ENCODE measurements around the gene TBX1. TPM values are rescaled to one million over a fixed set of nuclear protein-coding genes. Genes with fewer than 3 reads are reported as not detected.

Gene TBX1
- total RNA-seq, 1 experiment from 2014 or later: 3.9 TPM

DNA sequence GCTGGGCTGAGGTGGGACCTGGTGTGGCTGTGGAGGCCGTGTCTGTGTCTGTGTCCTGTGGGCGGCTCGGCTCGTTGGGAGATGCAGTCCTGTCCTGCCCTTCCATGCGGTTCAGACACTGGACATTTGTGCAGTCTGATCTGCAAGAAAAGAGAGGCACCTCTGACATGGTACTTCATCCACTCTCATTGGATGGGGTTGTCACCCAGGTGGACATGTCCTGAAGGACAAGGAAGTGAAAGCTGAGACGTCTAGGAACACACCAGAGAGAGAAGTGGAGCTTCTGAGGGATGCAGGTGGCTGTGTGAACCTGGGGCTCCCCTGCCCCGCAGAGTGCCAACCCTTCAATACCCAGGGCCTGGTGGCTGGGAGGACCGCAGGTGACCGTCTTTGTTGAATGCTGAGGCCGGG lies 18.4 kb downstream of the TBX1 start:
- H3K9ac ChIP-seq (ENCODE audit: low read length): no peak overlapping the region
- DNase-seq (ENCODE audit: low read depth, low spot score) (no peak), ATAC-seq (no peak)
- TF ChIP-seq YY1 (IDR thresholded peaks at IDR 0.05; ENCODE audit: extremely low read depth, insufficient replicate concordance, low read depth, low read length): no peak
- TF ChIP-seq FOSL1 (IDR thresholded peaks at IDR 0.05; ENCODE audit: low read depth): no peak
- TF ChIP-seq RAD21 (IDR thresholded peaks at IDR 0.05; ENCODE audit: low read depth): no peak
- TF ChIP-seq, protein P1, sequence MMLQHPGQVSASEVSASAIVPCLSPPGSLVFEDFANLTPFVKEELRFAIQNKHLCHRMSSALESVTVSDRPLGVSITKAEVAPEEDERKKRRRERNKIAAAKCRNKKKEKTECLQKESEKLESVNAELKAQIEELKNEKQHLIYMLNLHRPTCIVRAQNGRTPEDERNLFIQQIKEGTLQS (IDR thresholded peaks at IDR 0.05): no peak
- TF ChIP-seq, protein P2, sequence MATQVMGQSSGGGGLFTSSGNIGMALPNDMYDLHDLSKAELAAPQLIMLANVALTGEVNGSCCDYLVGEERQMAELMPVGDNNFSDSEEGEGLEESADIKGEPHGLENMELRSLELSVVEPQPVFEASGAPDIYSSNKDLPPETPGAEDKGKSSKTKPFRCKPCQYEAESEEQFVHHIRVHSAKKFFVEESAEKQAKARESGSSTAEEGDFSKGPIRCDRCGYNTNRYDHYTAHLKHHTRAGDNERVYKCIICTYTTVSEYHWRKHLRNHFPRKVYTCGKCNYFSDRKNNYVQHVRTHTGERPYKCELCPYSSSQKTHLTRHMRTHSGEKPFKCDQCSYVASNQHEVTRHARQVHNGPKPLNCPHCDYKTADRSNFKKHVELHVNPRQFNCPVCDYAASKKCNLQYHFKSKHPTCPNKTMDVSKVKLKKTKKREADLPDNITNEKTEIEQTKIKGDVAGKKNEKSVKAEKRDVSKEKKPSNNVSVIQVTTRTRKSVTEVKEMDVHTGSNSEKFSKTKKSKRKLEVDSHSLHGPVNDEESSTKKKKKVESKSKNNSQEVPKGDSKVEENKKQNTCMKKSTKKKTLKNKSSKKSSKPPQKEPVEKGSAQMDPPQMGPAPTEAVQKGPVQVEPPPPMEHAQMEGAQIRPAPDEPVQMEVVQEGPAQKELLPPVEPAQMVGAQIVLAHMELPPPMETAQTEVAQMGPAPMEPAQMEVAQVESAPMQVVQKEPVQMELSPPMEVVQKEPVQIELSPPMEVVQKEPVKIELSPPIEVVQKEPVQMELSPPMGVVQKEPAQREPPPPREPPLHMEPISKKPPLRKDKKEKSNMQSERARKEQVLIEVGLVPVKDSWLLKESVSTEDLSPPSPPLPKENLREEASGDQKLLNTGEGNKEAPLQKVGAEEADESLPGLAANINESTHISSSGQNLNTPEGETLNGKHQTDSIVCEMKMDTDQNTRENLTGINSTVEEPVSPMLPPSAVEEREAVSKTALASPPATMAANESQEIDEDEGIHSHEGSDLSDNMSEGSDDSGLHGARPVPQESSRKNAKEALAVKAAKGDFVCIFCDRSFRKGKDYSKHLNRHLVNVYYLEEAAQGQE (IDR thresholded peaks at IDR 0.05; ENCODE audit: low read depth): no peak
- no peak for TF ChIP-seq POLR2A (IDR thresholded peaks at IDR 0.05; ENCODE audit: borderline replicate concordance, extremely low read depth, insufficient read depth, insufficient read length)
- TF ChIP-seq EZH2 (IDR thresholded peaks at IDR 0.05): no peak
- TF ChIP-seq JUND (IDR thresholded peaks at IDR 0.05): no peak
- TF ChIP-seq CEBPB (IDR thresholded peaks at IDR 0.05; ENCODE audit: low read depth): no peak
- TF ChIP-seq SP1 (IDR thresholded peaks at IDR 0.05; ENCODE audit: low read depth): no peak
- CTCF ChIA-PET: interaction anchor here (1.1 to 1.2 kb wide), 2 partner anchors 22 to 48 kb away, joined by 3 to 8 read pairs; no protein-coding TSS in a partner anchor
- POLR2A ChIA-PET: interaction anchor here (1.4 kb wide), 1 partner anchor 12 kb away, joined by 4 read pairs; no protein-coding TSS in a partner anchor
- no peaks in the 10 kb centered on the region for H4K20me1 ChIP-seq (ENCODE audit: insufficient read depth)
- H3K4me2 ChIP-seq (ENCODE audit: low read length): no peak overlapping the region
- RAD21 ChIA-PET (ENCODE audit: low non-redundant PET in 1 of 2, low total read pairs in 2 of 2, uncharacterized antibody in 2 of 2, unreplicated experiment in 2 of 2): no interaction called here
- H3K36me3 ChIP-seq (ENCODE audit: control insufficient read depth in 1 of 2, insufficient read depth in 2 of 2, low read length in 2 of 2): no peaks in the 10 kb centered on the region
- H3K27me3 ChIP-seq (ENCODE audit: insufficient read depth, low read length): no peaks in the 10 kb centered on the region
- H3K4me3 ChIP-seq (replicated peaks in 1 of 2; ENCODE audit: low read depth in 1 of 2, low read length in 2 of 2): no peak overlapping the region
- H3K79me2 ChIP-seq (ENCODE audit: insufficient read depth, low read length): no peaks in the 10 kb centered on the region; the same call in 1 of the 2 replicates
- no peak overlapping the region for H2AFZ ChIP-seq (ENCODE audit: low read depth, low read length, poor library complexity, severe bottlenecking)
- peaks cover 4 to 5% of the 10 kb centered on the region in 2 experiments; a peak in 1 of 4 replicates for H3K9me3 ChIP-seq (ENCODE audit: control insufficient read depth in 1 of 2, insufficient read depth in 1 of 2, low read depth in 1 of 2, low read length in 2 of 2)
- H3K27ac ChIP-seq (ENCODE audit: low read depth, low read length): no peak overlapping the region
- H3K9me2 ChIP-seq (ENCODE audit: insufficient read depth): no peaks in the 10 kb centered on the region
- intact Hi-C loops (cut with micrococcal nuclease): no loop called here
- H3K4me1 ChIP-seq (ENCODE audit: control insufficient read depth in 1 of 2, insufficient read depth in 2 of 2, low read length in 2 of 2): peaks cover 8 to 13% of the 10 kb centered on the region in 2 experiments; a peak in 3 of 4 replicates
- no TSS peak for BruUV-seq (replicated peaks)

Data from HCT116 (cell line).